Epithelial cell of esophagus (primary cell): Measurements from ENCODE around the gene ZCCHC14.
A peak's percentile ranks its signal among the peaks of the same experiment; 100 is the strongest.
"Not testable (repeated sequence)": the region's sequence is repeated elsewhere in the genome, so short reads cannot be mapped to it uniquely, and the experiment has no call there.

Experiments
- DNase-seq: peaks from one replicate; pipeline ENCODE4 v3.0.0; 2010; ENCODE audit warnings: low read depth
- H3K4me3 ChIP-seq: 2 replicates; pipeline ENCODE4 v1.5.1; 2011; ENCODE audit warnings: mild to moderate bottlenecking, low read length, control low read depth
- TF ChIP-seq, protein P1 (sequence below): IDR thresholded peaks from 2 replicates; pipeline ENCODE4 v1.5.1; 2011; ENCODE audit warnings: low read depth, mild to moderate bottlenecking, low read length, control low read depth, inconsistent platforms; ENCODE audit not compliant: insufficient read depth; ENCODE audit errors: missing control alignments

Gene ZCCHC14

DNA sequence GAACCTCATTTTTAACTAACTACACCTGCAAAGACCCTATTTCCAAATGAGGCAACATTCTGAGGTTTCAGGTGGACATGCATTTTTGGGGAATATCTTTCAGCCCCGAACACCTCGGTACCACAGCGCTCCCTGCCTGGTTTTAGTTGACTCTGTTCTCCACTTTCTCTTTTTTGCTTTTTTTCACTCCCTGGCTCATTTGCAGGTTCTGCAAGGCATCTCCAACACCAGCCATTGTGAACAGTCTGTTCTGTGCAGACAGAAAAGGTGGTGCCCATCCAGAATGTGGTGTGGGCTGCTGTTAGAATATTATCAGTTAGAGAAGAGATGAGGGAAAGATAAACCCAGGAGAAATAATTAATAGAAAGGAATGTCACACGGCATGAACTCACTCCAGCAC, 32.5 kb upstream of the ZCCHC14 start:
- DNase-seq = no peak
- H3K4me3 ChIP-seq = no peak overlapping the region
- TF ChIP-seq, protein P1, sequence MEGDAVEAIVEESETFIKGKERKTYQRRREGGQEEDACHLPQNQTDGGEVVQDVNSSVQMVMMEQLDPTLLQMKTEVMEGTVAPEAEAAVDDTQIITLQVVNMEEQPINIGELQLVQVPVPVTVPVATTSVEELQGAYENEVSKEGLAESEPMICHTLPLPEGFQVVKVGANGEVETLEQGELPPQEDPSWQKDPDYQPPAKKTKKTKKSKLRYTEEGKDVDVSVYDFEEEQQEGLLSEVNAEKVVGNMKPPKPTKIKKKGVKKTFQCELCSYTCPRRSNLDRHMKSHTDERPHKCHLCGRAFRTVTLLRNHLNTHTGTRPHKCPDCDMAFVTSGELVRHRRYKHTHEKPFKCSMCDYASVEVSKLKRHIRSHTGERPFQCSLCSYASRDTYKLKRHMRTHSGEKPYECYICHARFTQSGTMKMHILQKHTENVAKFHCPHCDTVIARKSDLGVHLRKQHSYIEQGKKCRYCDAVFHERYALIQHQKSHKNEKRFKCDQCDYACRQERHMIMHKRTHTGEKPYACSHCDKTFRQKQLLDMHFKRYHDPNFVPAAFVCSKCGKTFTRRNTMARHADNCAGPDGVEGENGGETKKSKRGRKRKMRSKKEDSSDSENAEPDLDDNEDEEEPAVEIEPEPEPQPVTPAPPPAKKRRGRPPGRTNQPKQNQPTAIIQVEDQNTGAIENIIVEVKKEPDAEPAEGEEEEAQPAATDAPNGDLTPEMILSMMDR = no peak

DNA sequence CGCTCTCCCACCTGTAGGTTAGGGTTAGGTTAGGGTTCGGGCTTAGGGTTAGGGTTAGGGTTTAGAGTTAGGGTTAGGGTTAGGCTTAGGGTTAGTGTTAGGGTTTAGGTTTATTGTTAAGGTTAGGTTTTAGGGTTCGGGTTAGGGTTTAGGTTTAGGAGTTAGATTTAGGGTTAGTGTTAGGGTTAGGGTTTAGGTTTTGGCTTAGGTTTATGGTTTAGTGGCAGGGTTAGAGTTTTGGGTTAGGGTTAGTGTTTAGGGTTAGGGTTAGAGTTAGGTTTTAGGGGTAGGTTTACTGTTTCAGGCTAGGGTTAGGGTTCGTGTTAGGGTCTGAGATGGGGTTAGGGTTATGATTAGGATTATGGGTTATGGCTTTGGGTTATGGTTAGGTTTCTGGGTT, 31.6 kb upstream of the ZCCHC14 start:
- no peak for DNase-seq
- TF ChIP-seq, protein P1 = no peak
- no peak overlapping the region for H3K4me3 ChIP-seq

DNA sequence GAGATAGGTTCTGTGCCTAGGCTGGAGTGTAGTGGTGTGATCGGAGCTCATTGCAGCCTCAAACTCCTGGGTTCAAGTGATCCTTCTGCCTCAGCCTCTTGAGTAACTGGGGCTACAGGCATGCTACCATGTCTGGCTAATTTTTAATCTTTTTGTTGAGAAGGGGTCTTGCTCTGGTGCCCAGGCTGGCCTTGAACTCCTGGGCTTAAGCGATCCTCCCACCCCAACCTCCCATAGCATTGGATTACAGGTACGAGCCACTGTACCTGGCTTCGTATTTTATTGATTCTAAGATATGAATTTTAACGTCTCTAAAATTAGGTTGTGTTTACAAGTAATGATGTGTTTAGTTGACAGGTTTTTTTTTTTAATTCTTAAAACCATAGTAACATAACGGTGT, 30.8 kb upstream of the ZCCHC14 start:
- not testable (repeated sequence) for DNase-seq

DNA sequence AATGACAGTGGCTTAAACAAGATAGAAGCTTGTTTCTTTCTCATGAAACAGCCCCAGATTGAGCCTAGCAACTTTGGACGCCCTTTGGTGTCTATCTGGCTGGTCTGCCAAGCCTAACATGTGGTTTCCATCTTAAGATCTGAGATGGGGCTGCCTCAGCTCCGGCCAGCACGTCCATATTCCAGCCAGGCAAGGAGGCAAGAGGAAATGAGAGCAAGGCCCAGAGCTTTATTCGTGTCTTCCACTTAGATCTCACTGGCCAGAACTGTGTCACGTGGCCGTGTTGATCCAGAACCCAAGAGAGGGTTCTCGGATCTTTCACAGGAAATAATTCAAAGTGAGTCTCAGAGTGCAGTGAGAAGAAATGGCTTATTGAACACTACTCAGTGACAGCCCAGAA, 28.9 kb upstream of the ZCCHC14 start:
- DNase-seq, H3K4me3 ChIP-seq: not testable (repeated sequence)

More for the DNA sequence above, 30.8 kb upstream of the ZCCHC14 start:
- not testable (repeated sequence) for H3K4me3 ChIP-seq

DNA sequence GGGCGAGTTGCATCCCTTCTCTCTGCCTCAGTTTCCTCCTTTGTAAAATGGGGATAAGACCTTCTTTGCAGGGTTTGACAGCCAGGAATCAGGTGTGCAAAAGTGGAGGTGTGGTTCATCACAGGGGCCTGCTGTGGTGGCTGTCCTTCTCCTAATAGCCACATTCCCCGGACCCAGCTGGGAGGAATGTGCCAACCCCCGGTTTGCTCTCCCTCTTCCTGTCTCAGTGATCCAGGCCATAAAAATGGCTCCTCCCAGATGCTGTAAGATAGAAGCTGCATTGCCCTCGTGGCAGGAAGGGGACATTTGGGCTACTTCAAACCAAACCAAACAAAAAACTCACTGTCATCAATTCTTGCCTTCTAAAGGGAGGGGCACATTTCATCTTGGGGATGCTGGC, 26.3 kb upstream of the ZCCHC14 start:
- H3K4me3 ChIP-seq = not testable (repeated sequence)

DNA sequence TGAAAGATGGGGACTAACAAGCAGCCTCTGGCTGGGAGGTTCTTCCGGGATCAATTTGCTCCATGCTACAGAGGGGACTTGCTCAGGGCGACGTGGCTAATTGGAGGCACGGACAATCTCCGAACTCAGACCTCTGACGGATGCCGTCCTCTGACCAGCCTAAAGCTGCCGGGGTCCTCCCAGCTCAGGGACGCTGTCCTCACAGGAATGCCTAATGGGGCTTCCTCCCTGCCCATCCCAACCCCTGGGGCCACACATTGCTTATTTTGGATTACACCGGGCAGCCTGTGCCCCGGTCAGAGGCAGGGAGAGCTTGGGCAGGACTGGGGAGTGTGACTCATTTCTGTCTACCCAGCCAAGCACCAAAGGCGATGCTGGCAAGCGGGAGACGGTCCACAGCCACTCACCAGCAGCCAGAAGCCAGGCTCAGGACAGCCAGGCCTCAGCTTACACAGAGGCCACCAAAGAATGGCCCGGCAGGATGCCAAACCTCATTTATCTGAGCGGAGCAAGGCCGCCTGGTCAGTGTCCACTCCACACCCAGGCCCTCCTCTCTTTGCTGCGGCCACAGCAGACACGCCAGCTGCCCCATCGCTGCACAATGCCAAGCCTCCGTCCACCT, 25.7 kb upstream of the ZCCHC14 start:
- not testable (repeated sequence) for H3K4me3 ChIP-seq, DNase-seq

More for the DNA sequence above, 26.3 kb upstream of the ZCCHC14 start:
- not testable (repeated sequence) for DNase-seq

DNA sequence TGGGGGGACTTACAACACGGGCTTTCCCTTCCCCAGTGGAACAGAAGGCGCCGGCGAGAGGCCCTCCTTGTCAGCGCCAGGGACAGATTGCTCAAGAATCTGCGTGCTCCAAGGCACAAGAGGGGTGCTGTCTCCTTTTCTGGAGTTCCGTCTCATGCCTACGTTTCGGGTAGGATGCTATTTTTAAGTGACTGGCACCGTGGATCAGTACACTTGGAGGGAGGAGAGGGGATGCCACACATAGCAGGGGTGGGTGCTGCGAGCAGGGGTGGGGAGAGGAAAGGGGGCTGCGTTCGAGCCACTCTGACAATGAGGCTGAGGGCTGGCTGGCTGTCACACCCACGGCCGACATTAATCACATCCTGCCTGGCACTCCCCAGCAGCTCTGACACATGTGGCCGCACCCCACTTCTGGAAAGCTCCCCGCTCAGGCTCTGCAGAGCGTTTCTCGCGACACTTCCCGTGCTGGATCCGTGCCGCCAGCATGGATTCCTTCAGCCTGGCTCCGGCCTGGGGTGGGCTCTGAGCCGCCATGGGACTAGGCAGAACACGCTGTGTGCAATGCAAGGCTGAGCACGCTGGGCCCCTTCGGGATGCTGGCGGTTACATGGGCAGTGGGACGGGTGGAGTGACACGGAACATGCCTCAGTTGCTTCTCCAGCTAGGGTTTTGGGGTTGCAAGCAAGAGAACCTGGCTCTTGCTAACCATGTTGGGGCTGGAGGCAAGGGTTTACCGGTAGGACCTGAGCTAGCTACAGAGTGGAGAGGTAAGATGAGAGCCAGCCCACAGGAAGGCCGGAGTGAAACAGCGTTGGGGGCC, 25.0 kb upstream of the ZCCHC14 start:
- not testable (repeated sequence) for H3K4me3 ChIP-seq
- DNase-seq = peak; percentile 33

DNA sequence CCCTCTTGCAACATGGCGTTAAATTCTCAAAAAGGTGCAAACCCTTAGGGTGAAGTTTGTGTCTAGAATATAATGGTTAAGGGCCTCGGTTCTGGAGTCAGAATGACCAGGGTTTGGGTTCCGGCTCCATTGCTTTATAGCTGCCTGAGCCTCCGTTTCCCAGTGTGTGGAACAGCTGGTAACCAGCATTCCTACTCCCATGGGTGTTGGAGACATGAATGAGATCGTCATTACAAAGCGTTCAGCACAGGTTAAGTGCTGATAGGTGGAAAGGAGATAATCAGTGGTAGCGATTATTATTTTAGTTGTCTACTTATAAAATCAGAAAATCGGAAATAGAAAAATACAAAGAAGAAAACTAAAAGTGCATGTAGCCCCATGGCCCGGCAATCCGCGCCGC, 23.5 kb upstream of the ZCCHC14 start:
- DNase-seq = no peak
- TF ChIP-seq, protein P1 = no peak
- no peak overlapping the region for H3K4me3 ChIP-seq

DNA sequence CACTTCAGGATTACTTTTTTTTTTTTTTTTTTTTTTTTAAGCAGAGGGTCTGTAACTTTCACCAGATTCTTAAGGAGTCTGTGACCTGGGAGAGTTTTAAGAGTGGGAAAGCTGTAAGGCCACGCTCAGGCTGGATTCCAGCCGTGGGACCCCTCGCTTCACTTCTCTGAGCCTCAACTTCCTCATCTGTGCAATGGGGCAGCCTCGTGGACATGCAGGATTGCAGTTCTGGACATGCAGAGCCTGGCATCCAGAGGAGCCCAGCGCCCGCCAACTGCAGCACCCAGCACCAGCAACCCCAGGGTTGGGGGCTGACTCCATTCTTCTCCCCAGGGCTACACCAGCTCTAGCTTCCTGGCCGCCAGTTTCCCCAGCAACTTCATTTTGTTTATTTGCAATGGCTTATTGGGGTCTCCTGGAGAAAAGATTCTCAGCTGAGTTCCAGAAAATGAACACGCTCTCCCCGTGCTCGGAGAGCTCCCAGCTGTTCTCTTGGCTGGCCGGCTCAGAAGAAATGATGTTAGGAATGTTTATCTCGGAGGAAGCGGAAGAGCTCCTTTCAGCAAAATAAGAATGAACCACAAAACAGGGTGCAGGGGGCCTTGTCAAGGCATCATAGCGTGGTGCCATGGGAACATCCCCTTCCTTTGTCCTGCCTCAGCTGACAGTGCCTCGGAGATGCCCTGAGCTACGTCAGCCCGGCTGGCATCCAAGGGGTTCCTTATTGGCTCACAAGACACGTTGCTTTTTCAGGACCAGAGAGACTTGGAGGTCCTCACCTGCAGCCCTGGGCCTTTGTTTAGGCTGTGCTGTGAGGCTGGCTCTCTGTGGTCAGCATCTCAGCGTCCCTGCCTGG, 22.9 kb upstream of the ZCCHC14 start:
- no peak for DNase-seq
- TF ChIP-seq, protein P1 = no peak
- no peak overlapping the region for H3K4me3 ChIP-seq

DNA sequence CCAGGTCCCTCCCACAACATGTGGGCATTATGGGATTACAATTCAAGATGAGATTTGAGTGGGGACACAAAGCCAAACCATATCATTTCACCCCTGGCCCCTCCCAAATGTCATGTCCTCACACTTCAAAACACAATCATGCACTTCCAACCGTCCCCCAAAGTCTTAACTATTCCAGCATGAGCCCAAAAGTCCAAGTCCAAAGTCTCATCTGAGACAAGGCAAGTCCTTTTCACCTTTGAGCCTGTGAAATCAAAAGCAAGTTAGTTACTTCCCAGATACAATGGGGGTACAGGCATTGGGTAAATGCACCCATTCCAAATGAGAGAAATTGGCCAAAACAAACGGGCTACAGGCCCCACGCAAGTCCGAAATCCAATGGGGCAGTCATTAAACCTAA, 17.0 kb upstream of the ZCCHC14 start:
- not testable (repeated sequence) for H3K4me3 ChIP-seq, DNase-seq
